ENCODE results near the gene LAYN. TPM values are rescaled to one million over a fixed set of nuclear protein-coding genes. Genes with fewer than 3 reads are reported as not detected.

Gene LAYN
- total and polyA plus RNA-seq, 7 donors, result 1.4 to 65.8 (median 36.0) TPM

DNA sequence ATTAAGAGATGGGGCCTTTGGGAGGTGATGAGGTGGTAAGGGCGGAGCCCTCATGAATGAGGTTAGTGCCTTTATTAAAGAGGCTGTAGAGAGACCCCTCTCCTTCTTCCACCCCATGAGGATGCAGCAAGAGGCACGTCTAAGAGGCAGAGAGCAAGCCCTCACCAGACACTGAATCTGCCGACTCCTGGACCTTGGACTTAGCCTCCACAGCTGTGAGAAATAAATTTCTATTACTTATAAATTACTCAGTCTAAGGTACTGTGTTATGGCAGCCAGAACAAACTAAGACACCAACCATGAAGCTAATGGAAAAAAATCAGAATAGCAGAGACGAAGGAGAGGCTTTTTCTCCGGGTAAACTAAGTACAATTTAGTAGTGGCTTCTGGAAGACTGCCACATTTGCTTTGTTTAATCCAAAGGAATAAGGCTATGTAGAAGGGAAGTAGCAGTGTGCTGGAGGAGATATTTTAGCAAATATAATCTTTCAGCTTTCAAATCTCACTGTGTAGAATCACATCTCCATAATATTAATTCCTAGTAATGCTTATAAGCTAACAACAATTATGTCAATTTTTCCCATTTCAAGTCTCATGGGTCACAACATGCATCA, 49.5 kb downstream of the LAYN start:
- 30 to 62% methylated on average over 5 of the region's 5 CpGs for WGBS, 2 donors
- H3K4me3 ChIP-seq, result no peak overlapping the region
- TF ChIP-seq POLR2AphosphoS5 (IDR thresholded peaks at IDR 0.05) (no peak), EP300 (IDR thresholded peaks at IDR 0.05) (no peak), POLR2A (IDR thresholded peaks at IDR 0.05) (no peak)
- H3K27me3 ChIP-seq, result no peaks in the 10 kb centered on the region
- H3K4me1 ChIP-seq, result no peaks in the 10 kb centered on the region
- H3K9me3 ChIP-seq, result no peaks in the 10 kb centered on the region
- intact Hi-C loops (cut with DNase I), result loop anchor here (5.0 kb wide), 1 partner anchor 187 kb away; no protein-coding TSS in a partner anchor
- no peak overlapping the region for H3K27ac ChIP-seq
- H3K36me3 ChIP-seq, result no peaks in the 10 kb centered on the region
- DNase-seq, result no peak

DNA sequence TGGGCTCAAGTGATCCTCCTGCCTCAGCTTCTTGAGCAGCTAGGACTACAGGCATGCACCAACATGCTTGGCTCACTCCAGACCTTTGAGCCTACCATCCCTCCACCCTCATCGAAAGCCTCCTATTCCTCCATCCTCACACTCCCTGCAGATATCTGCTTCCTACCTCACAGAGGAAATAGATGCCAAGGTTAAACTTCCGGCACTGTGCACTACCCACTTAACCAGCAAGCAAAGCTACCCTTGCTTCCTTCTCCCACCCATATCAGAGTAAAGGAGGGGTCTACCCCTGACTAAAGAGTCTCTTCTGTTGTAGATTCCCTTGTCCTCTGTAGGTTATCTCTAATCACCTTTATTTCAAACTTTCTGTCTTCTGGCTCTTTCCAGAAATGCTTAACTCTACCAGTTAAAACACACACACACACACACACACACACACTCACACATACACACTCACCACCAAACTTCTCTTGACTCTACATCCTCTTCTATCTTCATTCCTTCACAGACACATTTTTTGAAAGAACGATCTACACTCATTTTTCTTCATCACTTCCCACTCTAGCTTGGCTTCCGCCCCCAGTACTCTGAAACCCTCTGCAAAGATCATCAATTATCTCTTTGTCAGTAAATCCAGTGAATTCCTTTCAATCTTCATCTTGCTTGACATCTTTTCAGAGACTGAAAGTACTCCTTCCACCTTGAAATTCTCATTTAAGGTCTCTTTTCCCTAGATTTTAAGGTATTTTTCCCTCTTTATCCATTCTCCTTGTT, 50.9 kb downstream of the LAYN start:
- Histone ChIP-seq H3K36me3 (no peaks in the 10 kb centered on the region), H3K27ac (no peak overlapping the region), H3K27me3 (no peaks in the 10 kb centered on the region), H3K9me3 (no peaks in the 10 kb centered on the region), H3K4me3 (no peak overlapping the region), H3K4me1 (no peaks in the 10 kb centered on the region)
- intact Hi-C loops (cut with DNase I), result no loop called here
- 81 to 89% methylated on average over 4 of the region's 4 CpGs for WGBS, 2 donors
- no peak for DNase-seq
- TF ChIP-seq EP300 (IDR thresholded peaks at IDR 0.05), result no peak
- TF ChIP-seq, protein P1, sequence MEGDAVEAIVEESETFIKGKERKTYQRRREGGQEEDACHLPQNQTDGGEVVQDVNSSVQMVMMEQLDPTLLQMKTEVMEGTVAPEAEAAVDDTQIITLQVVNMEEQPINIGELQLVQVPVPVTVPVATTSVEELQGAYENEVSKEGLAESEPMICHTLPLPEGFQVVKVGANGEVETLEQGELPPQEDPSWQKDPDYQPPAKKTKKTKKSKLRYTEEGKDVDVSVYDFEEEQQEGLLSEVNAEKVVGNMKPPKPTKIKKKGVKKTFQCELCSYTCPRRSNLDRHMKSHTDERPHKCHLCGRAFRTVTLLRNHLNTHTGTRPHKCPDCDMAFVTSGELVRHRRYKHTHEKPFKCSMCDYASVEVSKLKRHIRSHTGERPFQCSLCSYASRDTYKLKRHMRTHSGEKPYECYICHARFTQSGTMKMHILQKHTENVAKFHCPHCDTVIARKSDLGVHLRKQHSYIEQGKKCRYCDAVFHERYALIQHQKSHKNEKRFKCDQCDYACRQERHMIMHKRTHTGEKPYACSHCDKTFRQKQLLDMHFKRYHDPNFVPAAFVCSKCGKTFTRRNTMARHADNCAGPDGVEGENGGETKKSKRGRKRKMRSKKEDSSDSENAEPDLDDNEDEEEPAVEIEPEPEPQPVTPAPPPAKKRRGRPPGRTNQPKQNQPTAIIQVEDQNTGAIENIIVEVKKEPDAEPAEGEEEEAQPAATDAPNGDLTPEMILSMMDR (IDR thresholded peaks at IDR 0.05), result no peak
- TF ChIP-seq POLR2A (IDR thresholded peaks at IDR 0.05), result no peak
- no peak for TF ChIP-seq POLR2AphosphoS5 (IDR thresholded peaks at IDR 0.05)

DNA sequence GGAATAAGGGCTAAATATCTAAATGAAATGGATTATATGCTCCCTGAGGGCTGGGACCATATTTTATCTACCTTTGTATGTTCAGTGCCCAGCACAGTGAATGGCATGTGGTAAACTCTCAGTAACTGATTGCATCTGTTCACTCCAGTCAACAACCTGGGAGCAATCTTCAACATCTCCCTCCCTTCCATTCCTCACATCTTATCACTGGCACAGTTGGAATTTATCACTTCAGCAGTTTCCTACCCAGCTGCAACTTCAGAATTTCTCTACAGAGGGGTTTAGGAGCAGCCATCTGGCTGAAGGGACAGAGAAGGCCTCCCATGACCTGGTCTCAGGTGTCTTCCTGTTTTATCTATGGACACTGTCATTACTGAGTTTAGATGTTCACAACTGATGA, 52.0 kb downstream of the LAYN start:
- Histone ChIP-seq H3K27ac (no peak overlapping the region), H3K4me3 (no peak overlapping the region), H3K9me3 (no peaks in the 10 kb centered on the region), H3K4me1 (no peaks in the 10 kb centered on the region), H3K36me3 (no peaks in the 10 kb centered on the region), H3K27me3 (no peaks in the 10 kb centered on the region)
- TF ChIP-seq, protein P1 (IDR thresholded peaks at IDR 0.05), result no peak
- TF ChIP-seq POLR2A (IDR thresholded peaks at IDR 0.05), result no peak
- DNase-seq, result no peak
- intact Hi-C loops (cut with DNase I), result no loop called here

DNA sequence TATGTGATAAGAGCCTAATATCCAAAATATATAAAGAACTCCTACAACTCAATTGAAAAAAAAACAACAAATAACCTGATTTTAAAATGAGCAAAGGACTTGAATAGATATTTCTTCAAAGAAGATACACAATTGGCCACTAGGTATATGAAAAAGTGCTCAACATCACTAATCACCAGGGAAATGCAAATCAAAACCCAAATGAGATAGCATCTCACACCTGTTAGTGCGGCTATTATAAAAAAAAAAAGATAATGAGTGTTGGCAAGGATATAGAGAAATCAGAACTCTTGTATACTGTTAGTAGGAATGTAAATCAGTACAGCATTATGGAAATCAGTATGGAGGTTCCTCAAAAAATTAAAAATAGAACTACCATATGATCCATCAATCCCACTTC, 55.8 kb downstream of the LAYN start:
- Histone ChIP-seq H3K4me3 (no peak overlapping the region), H3K27me3 (no peaks in the 10 kb centered on the region), H3K4me1 (peaks cover 0 to 5% (median 3%) of the 10 kb centered on the region in 4 donors), H3K9me3 (no peaks in the 10 kb centered on the region), H3K36me3 (no peaks in the 10 kb centered on the region), H3K27ac (no peak overlapping the region)
- intact Hi-C loops (cut with DNase I), result no loop called here
- no peak for TF ChIP-seq EP300 (IDR thresholded peaks at IDR 0.05)
- TF ChIP-seq POLR2AphosphoS5 (IDR thresholded peaks at IDR 0.05), result no peak
- no peak for TF ChIP-seq POLR2A (IDR thresholded peaks at IDR 0.05)
- TF ChIP-seq, protein P1 (IDR thresholded peaks at IDR 0.05), result no peak
- 89 to 90% methylated on average over 1 of the region's 1 CpG for WGBS, 2 donors
- no peak for DNase-seq

DNA sequence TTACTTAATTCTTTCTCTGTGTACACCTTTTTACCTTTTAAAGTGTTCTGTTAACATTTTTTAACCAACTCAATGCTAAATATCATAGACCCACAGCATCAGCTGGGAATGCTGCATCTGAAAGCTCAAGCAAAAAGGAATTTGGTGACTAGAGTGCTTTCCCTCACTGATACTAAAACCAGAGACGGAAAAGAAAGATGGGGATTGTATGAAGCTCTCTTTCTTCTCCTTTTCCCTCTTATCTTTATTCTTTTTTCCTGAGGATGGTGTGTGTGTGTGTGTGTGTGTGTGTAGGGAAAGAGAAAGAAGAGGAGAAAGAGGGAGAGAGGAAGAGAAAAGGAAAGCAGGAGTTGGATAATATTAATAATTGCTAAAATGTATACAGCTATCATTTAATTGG, 57.6 kb downstream of the LAYN start:
- H3K4me1 ChIP-seq, result peaks cover 0 to 13% (median 8%) of the 10 kb centered on the region in 4 donors
- WGBS, 2 donors, result 78 to 85% methylated on average over 1 of the region's 1 CpG
- H3K27ac ChIP-seq, result peak overlapping the region in 1 of 4 donors; percentile 27
- intact Hi-C loops (cut with DNase I), result no loop called here
- H3K9me3 ChIP-seq, result no peaks in the 10 kb centered on the region
- H3K4me3 ChIP-seq, result no peak overlapping the region
- DNase-seq, result no peak
- no peaks in the 10 kb centered on the region for H3K27me3 ChIP-seq
- TF ChIP-seq POLR2A (IDR thresholded peaks at IDR 0.05) (no peak), POLR2AphosphoS5 (IDR thresholded peaks at IDR 0.05) (no peak), EP300 (IDR thresholded peaks at IDR 0.05) (no peak)
- TF ChIP-seq, protein P1 (IDR thresholded peaks at IDR 0.05), result no peak
- H3K36me3 ChIP-seq, result no peaks in the 10 kb centered on the region
